Hepatocyte (in vitro differentiated cells): ENCODE results near the gene NOS1AP. TPM values are rescaled to one million over a fixed set of nuclear protein-coding genes. Genes with fewer than 3 reads are reported as not detected.

ENCODE experiments used
- DNase-seq: peaks from one replicate; pipeline ENCODE4 v3.0.0-alpha.2; 2016; ENCODE audit warnings: low spot score
- H2AFZ ChIP-seq: fragments of 200-600 bp; sonication (generic); 2 replicates; pipeline ENCODE4 v1.6.0; 2016; ENCODE audit warnings: antibody characterized with exemption, mild to moderate bottlenecking
- H3K27ac ChIP-seq: fragments of 200-600 bp; sonication (generic); 2 replicates; pipeline ENCODE4 v1.5.1; 2016; ENCODE audit warnings: mild to moderate bottlenecking
- H3K27me3 ChIP-seq: fragments of 200-600 bp; sonication (generic); 2 replicates; pipeline ENCODE4 v1.6.1; 2016
- H3K36me3 ChIP-seq: fragments of 200-600 bp; sonication (generic); replicated peaks from 2 replicates; pipeline ENCODE4 v1.5.1; 2016; ENCODE audit warnings: low read depth; ENCODE audit not compliant: insufficient read depth
- H3K4me1 ChIP-seq: fragments of 200-600 bp; sonication (generic); 2 replicates; pipeline ENCODE4 v1.5.1; 2016; ENCODE audit warnings: mild to moderate bottlenecking, moderate library complexity; ENCODE audit not compliant: insufficient read depth
- H3K4me2 ChIP-seq: fragments of 200-600 bp; sonication (generic); 2 replicates; pipeline ENCODE4 v1.6.0; 2016
- H3K4me3 ChIP-seq: fragments of 200-600 bp; sonication (generic); 2 replicates; pipeline ENCODE4 v1.5.1; 2016; ENCODE audit warnings: mild to moderate bottlenecking
- H3K79me2 ChIP-seq: fragments of 200-600 bp; sonication (generic); 2 replicates; pipeline ENCODE4 v1.6.0; 2017; ENCODE audit warnings: mild to moderate bottlenecking
- H3K9me2 ChIP-seq: fragments of 200-600 bp; sonication (generic); replicated peaks from 2 replicates; pipeline ENCODE4 v1.6.0; 2017; ENCODE audit warnings: mild to moderate bottlenecking; ENCODE audit not compliant: insufficient read depth
- H3K9me3 ChIP-seq: fragments of 200-600 bp; sonication (generic); 2 replicates; pipeline ENCODE4 v1.5.1; 2016; ENCODE audit warnings: low read depth, mild to moderate bottlenecking
- H4K20me1 ChIP-seq: fragments of 200-600 bp; sonication (generic); 2 replicates; pipeline ENCODE4 v1.6.0; 2016; ENCODE audit warnings: mild to moderate bottlenecking; ENCODE audit not compliant: insufficient read depth, poor library complexity, severe bottlenecking
- EZH2 ChIP-seq: fragments of 200-600 bp; sonication (generic); IDR thresholded peaks from 2 replicates; pipeline ENCODE4 v1.6.1; 2016; ENCODE audit warnings: antibody characterized with exemption, mild to moderate bottlenecking, borderline replicate concordance
- EZH2phosphoT487 ChIP-seq: fragments of 200-600 bp; sonication (generic); IDR thresholded peaks from one replicate; pipeline ENCODE4 v1.6.1; 2018; ENCODE audit warnings: antibody characterized with exemption, mild to moderate bottlenecking, low read depth, moderate library complexity; ENCODE audit not compliant: unreplicated experiment, severe bottlenecking
- whole genome bisulfite sequencing: methylation state at CpG from one replicate; pipeline ENCODE4 v1.1.6; 2016; ENCODE audit warnings: low lambda C conversion rate; ENCODE audit errors: missing lambda C conversion rate; 5-methylcytosine and 5-hydroxymethylcytosine counted together
- polyA plus RNA-seq: library from polyadenylated mRNA; unstranded; fragments of >200 nt; fragmentation: Nextera tagmentation; extraction: Ambion mirVana; gene quantifications from 2 replicates; pipeline ENCODE4 v1.2.1, GENCODE V29; 2016
- total RNA-seq: library from RNA; depleted of rRNA; stranded (reverse); fragments of >200 nt; gene quantifications from 2 replicates; pipeline ENCODE4 v1.2.3, GENCODE V29; 2014
- TF ChIP-seq, protein P1 (sequence below): fragments of 200-600 bp; sonication (generic); IDR thresholded peaks from 2 replicates; pipeline ENCODE4 v1.5.1; 2016; ENCODE audit warnings: antibody characterized with exemption, mild to moderate bottlenecking; ENCODE audit not compliant: poor library complexity

NOS1AP gene
- total and polyA plus RNA-seq, 2 experiments from 2014 or later: 0.97 to 4.4 TPM

DNA sequence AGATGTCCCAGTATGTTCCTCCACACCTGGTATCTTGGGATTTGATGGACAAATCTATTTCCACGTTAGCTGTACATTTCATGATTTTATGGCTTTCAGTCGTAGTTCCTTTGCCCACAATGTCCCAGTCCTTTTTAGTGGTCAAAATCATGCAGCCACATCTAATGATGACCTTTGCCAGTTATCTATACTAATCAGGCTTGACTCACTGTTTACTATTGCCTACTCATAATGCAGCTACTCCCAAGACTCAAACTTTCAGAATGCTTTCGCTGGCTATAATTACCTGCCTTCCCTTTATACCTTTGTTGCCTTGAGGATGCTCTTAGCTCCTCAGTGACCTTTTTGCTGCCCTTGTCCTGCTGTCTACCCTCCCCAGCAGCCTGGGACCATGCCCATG is 6.4 kb downstream of the NOS1AP start:
- H3K27ac ChIP-seq: no peak overlapping the region
- no peaks in the 10 kb centered on the region for H3K9me2 ChIP-seq
- no peaks in the 10 kb centered on the region for H3K9me3 ChIP-seq
- no peak overlapping the region for H3K4me3 ChIP-seq
- 69% methylated on average over 3 of the region's 3 CpGs for WGBS
- no peaks in the 10 kb centered on the region for H3K27me3 ChIP-seq
- DNase-seq: no peak
- H3K36me3 ChIP-seq: no peaks in the 10 kb centered on the region
- H2AFZ ChIP-seq: no peak overlapping the region
- H4K20me1 ChIP-seq: no peaks in the 10 kb centered on the region
- H3K4me2 ChIP-seq: no peak overlapping the region
- peaks cover 7% of the 10 kb centered on the region for H3K4me1 ChIP-seq
- TF ChIP-seq EZH2phosphoT487 (no peak), EZH2 (no peak)
- TF ChIP-seq, protein P1, sequence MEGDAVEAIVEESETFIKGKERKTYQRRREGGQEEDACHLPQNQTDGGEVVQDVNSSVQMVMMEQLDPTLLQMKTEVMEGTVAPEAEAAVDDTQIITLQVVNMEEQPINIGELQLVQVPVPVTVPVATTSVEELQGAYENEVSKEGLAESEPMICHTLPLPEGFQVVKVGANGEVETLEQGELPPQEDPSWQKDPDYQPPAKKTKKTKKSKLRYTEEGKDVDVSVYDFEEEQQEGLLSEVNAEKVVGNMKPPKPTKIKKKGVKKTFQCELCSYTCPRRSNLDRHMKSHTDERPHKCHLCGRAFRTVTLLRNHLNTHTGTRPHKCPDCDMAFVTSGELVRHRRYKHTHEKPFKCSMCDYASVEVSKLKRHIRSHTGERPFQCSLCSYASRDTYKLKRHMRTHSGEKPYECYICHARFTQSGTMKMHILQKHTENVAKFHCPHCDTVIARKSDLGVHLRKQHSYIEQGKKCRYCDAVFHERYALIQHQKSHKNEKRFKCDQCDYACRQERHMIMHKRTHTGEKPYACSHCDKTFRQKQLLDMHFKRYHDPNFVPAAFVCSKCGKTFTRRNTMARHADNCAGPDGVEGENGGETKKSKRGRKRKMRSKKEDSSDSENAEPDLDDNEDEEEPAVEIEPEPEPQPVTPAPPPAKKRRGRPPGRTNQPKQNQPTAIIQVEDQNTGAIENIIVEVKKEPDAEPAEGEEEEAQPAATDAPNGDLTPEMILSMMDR: no peak
- H3K79me2 ChIP-seq: peaks cover 52% of the 10 kb centered on the region

DNA sequence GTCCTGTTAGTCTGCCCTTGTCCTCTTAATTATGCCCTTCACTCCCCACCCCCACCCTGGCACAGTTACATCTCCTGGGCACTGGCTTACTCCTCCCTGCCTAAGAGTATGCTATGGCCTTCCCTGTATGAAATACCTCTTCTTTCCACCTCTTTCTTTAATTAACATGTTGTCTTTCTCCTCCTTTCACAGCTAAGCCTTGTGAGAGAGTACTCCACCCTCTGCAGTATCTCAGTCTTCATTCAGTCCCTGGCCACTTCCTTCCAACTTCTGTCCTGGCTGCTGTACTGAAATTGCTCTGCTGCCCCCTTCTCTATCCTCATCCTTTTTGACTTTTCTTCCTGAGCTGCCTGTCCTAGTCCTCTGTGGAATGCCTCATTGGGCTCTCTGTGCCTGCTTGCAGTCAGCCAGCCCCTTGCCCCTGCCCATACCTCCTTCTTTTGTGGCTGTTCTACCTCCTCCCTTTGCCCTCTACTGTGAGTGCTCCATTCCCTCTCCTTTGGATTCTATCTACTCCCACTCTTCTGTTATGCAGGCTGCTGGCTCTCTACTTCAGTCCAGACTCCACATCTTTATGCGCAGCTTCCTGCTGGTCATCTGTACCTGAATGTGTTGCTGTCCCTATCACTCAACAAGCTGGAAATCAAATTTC is 8.3 kb downstream of the NOS1AP start:
- no peak overlapping the region for H3K4me3 ChIP-seq
- H4K20me1 ChIP-seq: no peaks in the 10 kb centered on the region
- no peaks in the 10 kb centered on the region for H3K9me2 ChIP-seq
- no peak overlapping the region for H2AFZ ChIP-seq
- no peak overlapping the region for H3K27ac ChIP-seq
- H3K36me3 ChIP-seq: no peaks in the 10 kb centered on the region
- no peaks in the 10 kb centered on the region for H3K4me1 ChIP-seq
- no peak overlapping the region for H3K4me2 ChIP-seq
- no peaks in the 10 kb centered on the region for H3K9me3 ChIP-seq
- H3K27me3 ChIP-seq: no peaks in the 10 kb centered on the region
- DNase-seq: no peak
- no peak for TF ChIP-seq EZH2phosphoT487
- TF ChIP-seq, protein P1: no peak
- TF ChIP-seq EZH2: no peak
- 95% methylated on average over 1 of the region's 1 CpG for WGBS
- peaks cover 41% of the 10 kb centered on the region for H3K79me2 ChIP-seq

DNA sequence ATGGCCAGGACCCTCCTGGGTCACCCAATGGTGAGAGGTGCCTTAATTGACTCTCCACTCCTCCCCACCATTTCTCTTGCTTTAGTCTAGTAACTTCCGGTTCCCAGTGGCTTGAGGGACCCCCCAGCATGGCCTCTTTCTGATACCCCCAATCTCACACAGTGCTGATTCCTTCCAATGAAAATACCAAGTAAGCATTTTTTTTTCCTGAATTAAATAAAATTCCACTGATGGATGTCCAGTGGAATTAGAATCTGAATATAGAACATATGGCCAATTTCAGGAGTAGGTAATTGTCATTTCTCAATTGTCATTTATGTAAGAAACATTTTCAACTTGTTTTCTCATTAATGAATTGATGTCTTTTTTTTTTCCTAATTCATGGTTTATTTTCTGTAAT is 9.5 kb downstream of the NOS1AP start:
- Histone ChIP-seq H3K4me1 (no peaks in the 10 kb centered on the region), H3K9me3 (no peaks in the 10 kb centered on the region), H3K4me3 (no peak overlapping the region), H3K27me3 (no peaks in the 10 kb centered on the region), H3K9me2 (no peaks in the 10 kb centered on the region), H3K36me3 (no peaks in the 10 kb centered on the region), H3K79me2 (peaks cover 36% of the 10 kb centered on the region), H4K20me1 (no peaks in the 10 kb centered on the region), H2AFZ (no peak overlapping the region), H3K4me2 (no peak overlapping the region), H3K27ac (no peak overlapping the region)
- no peak for DNase-seq
- TF ChIP-seq EZH2phosphoT487: no peak
- TF ChIP-seq, protein P1: no peak
- no peak for TF ChIP-seq EZH2
- WGBS: 100% methylated on average over 1 of the region's 1 CpG
